Upper lobe of left lung (tissue), 4 donors: ENCODE measurements around the gene CRTC3.

Experiments used
- EP300 ChIP-seq, 4 donors: sonication (generic); formaldehyde crosslinking; IDR thresholded peaks; one replicate each; pipeline ENCODE4 v1.5.1; 2017; ENCODE audit warnings: antibody characterized with exemption in 4 of 4, control low read depth in 2 of 4
- TF ChIP-seq, protein P1 (sequence below), 6 experiments: fragments of 450-650 bp in 4 of 6; fragments of 200-600 bp in 2 of 6; sonication (generic) in 2 of 6; IDR thresholded peaks; one replicate each; pipeline ENCODE4 v1.5.1; 2016 to 2019; ENCODE audit warnings: antibody characterized with exemption in 6 of 6

DNA sequence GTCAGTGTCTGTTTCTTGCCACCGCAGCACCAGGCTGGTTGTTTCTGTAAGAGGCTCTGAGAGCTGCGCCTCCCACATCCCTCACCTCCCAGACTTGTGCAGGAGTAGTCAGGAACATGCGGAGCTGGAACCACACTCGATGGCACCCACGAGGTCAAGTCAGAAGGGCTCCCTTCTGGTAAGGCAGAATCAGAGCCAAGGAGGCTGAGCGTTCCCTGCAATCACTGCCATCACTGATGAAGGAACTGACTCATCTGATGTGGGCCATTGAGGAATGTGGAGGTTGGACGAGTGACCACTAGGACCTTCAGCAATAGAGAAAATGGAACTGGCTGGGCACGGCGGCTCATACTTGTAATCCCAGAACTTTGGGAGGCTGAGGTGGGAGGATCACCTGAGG, 151.8 kb downstream of the CRTC3 start:
- TF ChIP-seq, protein P1, sequence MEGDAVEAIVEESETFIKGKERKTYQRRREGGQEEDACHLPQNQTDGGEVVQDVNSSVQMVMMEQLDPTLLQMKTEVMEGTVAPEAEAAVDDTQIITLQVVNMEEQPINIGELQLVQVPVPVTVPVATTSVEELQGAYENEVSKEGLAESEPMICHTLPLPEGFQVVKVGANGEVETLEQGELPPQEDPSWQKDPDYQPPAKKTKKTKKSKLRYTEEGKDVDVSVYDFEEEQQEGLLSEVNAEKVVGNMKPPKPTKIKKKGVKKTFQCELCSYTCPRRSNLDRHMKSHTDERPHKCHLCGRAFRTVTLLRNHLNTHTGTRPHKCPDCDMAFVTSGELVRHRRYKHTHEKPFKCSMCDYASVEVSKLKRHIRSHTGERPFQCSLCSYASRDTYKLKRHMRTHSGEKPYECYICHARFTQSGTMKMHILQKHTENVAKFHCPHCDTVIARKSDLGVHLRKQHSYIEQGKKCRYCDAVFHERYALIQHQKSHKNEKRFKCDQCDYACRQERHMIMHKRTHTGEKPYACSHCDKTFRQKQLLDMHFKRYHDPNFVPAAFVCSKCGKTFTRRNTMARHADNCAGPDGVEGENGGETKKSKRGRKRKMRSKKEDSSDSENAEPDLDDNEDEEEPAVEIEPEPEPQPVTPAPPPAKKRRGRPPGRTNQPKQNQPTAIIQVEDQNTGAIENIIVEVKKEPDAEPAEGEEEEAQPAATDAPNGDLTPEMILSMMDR (IDR thresholded peaks at IDR 0.05), result no peak
- no peak for TF ChIP-seq EP300 (IDR thresholded peaks at IDR 0.05)
